Vagina (tissue), 2 donors: ENCODE measurements around the gene CHN2.

ENCODE experiments used
- CTCF ChIP-seq, 3 experiments: fragments of 450-650 bp in 2 of 3; fragments of 200-600 bp in 1 of 3; sonication (generic) in 1 of 3; IDR thresholded peaks; one replicate each; pipeline ENCODE4 v1.5.1; 2017 to 2019; ENCODE audit warnings: antibody characterized with exemption in 3 of 3, mild to moderate bottlenecking in 2 of 3, moderate library complexity in 2 of 3
- POLR2A ChIP-seq, 2 donors: fragments of 450-650 bp; IDR thresholded peaks; one replicate each; pipeline ENCODE4 v1.6.1; 2017; ENCODE audit warnings: antibody characterized with exemption in 2 of 2, mild to moderate bottlenecking in 2 of 2, moderate library complexity in 2 of 2

- TF ChIP-seq CTCF (IDR thresholded peaks at IDR 0.05) (no peak), POLR2A (IDR thresholded peaks at IDR 0.05) (no peak)
Measured at GRCh38 chr7:29192323-29192722, 2.3 kb upstream of the CHN2 start.
